Activated naive CD8-positive, alpha-beta T cell (primary cell): Measurements from ENCODE around the gene HECA.

Experiments
- H3K27ac Mint-ChIP-seq: one replicate; pipeline ENCODE4 v1.8.0; 2021; ENCODE audit warnings: mixed read lengths
- H3K27me3 Mint-ChIP-seq: one replicate; pipeline ENCODE4 v1.8.0; 2021; ENCODE audit warnings: mixed read lengths
- H3K36me3 Mint-ChIP-seq: one replicate; pipeline ENCODE4 v1.8.0; 2021; ENCODE audit warnings: mixed read lengths
- H3K4me1 Mint-ChIP-seq: one replicate; pipeline ENCODE4 v1.8.0; 2021; ENCODE audit warnings: low read depth, mixed read lengths
- H3K4me3 Mint-ChIP-seq: one replicate; pipeline ENCODE4 v1.8.0; 2021; ENCODE audit warnings: mild to moderate bottlenecking, mixed read lengths
- H3K9me3 Mint-ChIP-seq: one replicate; pipeline ENCODE4 v1.8.0; 2021; ENCODE audit warnings: low read depth, mixed read lengths

The HECA gene

DNA sequence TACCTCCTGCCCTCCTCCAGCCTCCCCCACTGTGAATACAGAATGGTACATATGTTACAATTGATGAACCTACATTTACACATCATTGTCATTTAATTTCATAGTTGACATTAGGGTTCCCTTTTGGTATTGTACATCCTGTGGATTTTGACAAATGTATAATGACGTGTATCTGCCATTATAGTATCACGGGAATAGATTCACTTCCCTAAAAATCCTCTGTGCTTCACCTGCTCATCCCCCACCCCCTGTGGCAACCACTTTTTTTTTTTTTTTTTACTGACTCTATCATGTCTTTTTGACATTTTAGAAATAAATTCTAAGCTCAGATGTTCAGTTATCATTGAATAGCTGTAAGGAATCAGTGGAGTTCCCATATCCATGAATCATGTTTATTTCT, 30.4 kb downstream of the HECA start:
- peaks cover 91% of the 10 kb centered on the region for H3K4me1 Mint-ChIP-seq
- H3K27me3 Mint-ChIP-seq, result no peaks in the 10 kb centered on the region
- H3K36me3 Mint-ChIP-seq, result peaks cover 21% of the 10 kb centered on the region
- peak overlapping the region; percentile 97 for H3K27ac Mint-ChIP-seq
- H3K9me3 Mint-ChIP-seq, result no peaks in the 10 kb centered on the region
- H3K4me3 Mint-ChIP-seq, result peak overlapping the region; percentile 56

DNA sequence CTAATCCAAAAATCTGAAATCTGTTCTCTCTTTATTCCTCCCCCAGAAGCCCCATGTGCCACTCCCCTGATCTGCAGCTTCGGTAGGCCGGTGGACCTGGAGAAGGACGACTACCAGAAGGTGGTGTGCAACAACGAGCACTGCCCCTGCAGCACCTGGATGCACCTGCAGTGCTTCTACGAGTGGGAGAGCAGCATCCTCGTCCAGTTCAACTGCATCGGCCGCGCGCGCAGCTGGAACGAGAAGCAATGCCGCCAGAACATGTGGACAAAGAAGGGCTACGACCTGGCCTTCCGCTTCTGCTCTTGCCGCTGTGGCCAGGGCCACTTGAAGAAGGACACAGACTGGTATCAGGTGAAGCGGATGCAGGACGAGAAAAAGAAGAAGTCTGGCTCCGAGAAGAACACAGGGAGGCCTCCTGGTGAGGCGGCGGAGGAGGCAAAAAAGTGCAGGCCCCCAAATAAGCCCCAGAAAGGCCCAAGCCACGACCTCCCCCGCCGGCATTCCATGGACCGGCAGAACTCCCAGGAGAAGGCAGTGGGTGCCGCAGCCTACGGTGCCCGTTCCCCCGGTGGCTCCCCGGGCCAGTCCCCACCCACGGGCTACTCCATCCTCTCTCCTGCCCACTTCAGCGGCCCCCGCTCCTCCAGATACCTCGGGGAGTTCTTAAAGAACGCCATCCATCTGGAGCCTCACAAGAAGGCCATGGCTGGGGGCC, 31.5 kb downstream of the HECA start:
- no peaks in the 10 kb centered on the region for H3K27me3 Mint-ChIP-seq
- H3K9me3 Mint-ChIP-seq, result no peaks in the 10 kb centered on the region
- peak overlapping the region; percentile 97 for H3K27ac Mint-ChIP-seq
- H3K4me1 Mint-ChIP-seq, result peaks cover 91% of the 10 kb centered on the region
- peaks cover 22% of the 10 kb centered on the region for H3K36me3 Mint-ChIP-seq
- no peak overlapping the region for H3K4me3 Mint-ChIP-seq

DNA sequence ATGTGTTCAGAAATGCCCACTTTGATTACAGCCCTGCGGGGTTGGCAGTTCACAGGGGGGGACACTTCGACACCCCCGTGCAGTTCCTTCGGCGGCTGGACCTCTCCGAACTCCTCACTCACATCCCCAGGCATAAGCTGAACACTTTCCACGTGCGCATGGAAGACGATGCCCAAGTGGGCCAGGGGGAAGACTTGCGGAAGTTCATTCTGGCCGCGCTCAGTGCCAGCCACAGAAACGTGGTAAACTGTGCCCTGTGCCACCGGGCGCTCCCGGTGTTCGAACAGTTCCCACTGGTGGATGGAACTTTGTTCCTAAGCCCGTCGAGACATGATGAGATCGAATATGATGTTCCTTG, 32.1 kb downstream of the HECA start:
- Mint-ChIP-seq H3K4me1 (peaks cover 89% of the 10 kb centered on the region), H3K4me3 (no peak overlapping the region), H3K27ac (peak overlapping the region; percentile 67), H3K9me3 (no peaks in the 10 kb centered on the region), H3K36me3 (peaks cover 22% of the 10 kb centered on the region), H3K27me3 (no peaks in the 10 kb centered on the region)

DNA sequence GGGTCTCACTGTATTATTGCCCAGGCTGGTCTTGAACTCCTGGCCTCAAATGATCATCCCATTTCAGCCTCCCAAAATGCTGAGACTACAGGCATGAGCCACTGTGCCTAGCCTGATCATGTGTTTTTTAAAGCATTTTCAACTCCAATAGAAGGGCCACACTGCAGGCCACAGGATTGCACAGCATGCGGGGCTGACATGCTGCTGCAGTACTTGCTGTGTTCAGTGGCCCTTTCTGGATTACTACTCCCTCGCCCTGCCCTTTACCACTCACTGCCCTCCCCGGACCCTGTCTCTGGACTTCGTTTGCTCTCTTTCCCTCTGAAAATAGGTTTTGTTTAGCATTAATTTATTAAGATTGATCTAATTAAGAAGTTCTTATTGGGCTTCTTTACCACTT, 37.3 kb downstream of the HECA start:
- H3K36me3 Mint-ChIP-seq, result peaks cover 19% of the 10 kb centered on the region
- H3K4me1 Mint-ChIP-seq, result peaks cover 93% of the 10 kb centered on the region
- no peaks in the 10 kb centered on the region for H3K27me3 Mint-ChIP-seq
- H3K27ac Mint-ChIP-seq, result peak overlapping the region; percentile 95
- no peaks in the 10 kb centered on the region for H3K9me3 Mint-ChIP-seq
- H3K4me3 Mint-ChIP-seq, result peak overlapping the region; percentile 55

DNA sequence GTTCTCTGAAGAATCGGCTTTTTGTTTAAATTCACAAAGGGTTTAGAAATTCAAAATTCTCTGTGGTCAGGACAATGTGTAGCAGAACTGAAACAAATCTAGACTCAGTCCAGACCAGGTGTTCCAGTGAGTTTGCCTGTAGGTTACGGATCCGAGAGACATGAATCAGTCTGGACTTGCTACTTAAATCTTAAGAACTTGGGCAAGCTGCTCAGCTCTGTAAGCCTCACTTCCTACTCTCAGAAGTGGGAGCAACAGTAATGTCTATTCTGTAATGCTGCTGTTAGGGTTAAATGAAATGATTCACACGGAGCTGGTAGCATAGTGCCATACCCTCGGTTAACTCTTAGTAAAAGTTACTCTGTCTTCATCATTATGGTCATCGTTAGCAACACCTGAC, 37.7 kb downstream of the HECA start:
- Mint-ChIP-seq H3K27ac (peak overlapping the region; percentile 95), H3K4me3 (peak overlapping the region; percentile 55), H3K36me3 (peaks cover 18% of the 10 kb centered on the region), H3K27me3 (no peaks in the 10 kb centered on the region), H3K4me1 (peaks cover 93% of the 10 kb centered on the region), H3K9me3 (no peaks in the 10 kb centered on the region)

DNA sequence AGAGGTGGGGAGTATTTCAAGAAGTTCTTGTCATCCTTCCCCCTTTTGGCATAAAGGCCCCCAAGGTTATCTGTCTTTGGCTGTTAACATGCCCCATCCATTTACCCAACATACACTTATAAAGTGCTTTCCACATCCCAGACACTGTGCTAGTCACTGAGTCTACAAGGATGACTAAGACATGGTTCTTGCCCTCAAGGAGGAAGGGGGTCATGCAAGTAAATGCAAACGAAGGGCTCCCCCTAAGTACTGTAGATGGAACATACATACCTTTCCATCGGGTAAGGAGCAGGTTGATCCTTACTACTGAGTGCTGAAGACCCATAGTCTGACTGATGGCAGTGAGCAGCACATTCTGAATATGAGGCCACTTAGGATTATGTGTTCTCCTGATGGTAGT, 38.3 kb downstream of the HECA start:
- Mint-ChIP-seq H3K36me3 (peaks cover 19% of the 10 kb centered on the region), H3K27me3 (no peaks in the 10 kb centered on the region), H3K4me1 (peaks cover 94% of the 10 kb centered on the region), H3K27ac (peak overlapping the region; percentile 95), H3K4me3 (peak overlapping the region; percentile 55), H3K9me3 (no peaks in the 10 kb centered on the region)

DNA sequence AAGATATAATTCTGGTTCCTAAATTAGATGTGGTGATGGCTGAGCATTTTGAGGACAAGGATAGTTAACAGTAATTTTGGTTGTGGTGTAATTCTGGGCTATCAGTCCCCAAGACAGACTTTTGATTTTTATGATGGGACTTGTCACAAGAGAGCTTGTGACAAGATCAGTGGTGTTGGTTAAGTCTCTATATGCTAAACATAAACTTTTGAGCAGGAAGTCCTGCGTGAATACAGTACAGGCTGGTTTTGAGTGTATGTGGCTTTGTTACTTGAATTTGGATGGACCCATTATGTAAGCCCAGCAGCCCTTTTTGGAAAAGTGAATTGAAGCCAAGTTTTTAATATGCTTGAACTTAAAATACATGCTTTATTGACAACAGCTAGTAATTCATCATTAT, 38.9 kb downstream of the HECA start:
- H3K4me1 Mint-ChIP-seq, result peaks cover 94% of the 10 kb centered on the region
- H3K27ac Mint-ChIP-seq, result peak overlapping the region; percentile 95
- no peak overlapping the region for H3K4me3 Mint-ChIP-seq
- H3K9me3 Mint-ChIP-seq, result no peaks in the 10 kb centered on the region
- no peaks in the 10 kb centered on the region for H3K27me3 Mint-ChIP-seq
- peaks cover 21% of the 10 kb centered on the region for H3K36me3 Mint-ChIP-seq

DNA sequence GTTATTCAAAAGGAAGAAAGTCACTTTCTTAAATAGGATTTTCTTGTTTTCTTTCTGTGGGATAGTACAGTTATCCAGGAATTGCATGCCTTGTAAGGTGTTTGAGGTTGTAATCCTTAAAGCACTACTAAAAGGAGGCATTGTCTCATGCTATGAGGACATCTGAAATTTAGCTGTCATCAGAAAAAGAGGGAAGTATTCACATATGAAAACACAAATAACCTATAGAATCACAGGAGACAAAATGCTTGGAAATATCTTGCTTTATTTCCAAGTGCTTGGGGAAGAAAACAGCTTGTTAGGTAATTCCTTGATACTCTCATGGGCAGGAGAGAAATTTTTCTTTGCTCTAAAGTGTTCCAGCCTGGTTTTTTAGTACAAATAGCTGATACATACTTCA, 40.1 kb downstream of the HECA start:
- Mint-ChIP-seq H3K27me3 (no peaks in the 10 kb centered on the region), H3K36me3 (peaks cover 24% of the 10 kb centered on the region), H3K4me1 (peaks cover 92% of the 10 kb centered on the region), H3K9me3 (no peaks in the 10 kb centered on the region), H3K27ac (peak overlapping the region; percentile 92), H3K4me3 (peak overlapping the region; percentile 42)

DNA sequence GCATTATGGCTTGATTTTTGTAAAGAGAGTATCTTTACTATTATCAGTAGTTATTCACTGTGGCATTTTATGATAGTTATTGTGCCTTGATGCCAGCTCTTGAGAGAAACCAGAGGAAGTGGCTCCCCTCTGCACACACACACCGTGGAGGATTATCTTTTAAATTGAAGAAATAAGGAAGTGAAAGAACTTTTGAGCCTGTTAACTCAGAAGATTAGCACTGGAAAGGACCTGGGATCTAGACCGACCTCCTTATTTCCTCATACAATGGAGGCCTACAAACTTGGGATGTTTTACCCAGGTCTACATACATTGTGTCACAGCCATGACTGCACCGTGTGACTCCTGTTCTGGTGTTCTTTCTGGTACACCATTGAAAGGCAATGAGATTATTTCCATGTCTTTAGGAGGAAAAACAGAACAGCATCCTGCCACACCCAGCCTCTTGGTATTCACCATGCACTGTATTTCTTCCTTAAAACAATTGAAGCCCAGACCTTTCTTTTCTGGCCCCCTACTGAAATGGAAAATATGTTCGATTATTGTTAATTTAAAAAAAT, 40.6 kb downstream of the HECA start:
- Mint-ChIP-seq H3K36me3 (peaks cover 25% of the 10 kb centered on the region), H3K4me3 (peak overlapping the region; percentile 75), H3K27me3 (no peaks in the 10 kb centered on the region), H3K9me3 (no peaks in the 10 kb centered on the region), H3K27ac (peak overlapping the region; percentile 92), H3K4me1 (peaks cover 92% of the 10 kb centered on the region)

DNA sequence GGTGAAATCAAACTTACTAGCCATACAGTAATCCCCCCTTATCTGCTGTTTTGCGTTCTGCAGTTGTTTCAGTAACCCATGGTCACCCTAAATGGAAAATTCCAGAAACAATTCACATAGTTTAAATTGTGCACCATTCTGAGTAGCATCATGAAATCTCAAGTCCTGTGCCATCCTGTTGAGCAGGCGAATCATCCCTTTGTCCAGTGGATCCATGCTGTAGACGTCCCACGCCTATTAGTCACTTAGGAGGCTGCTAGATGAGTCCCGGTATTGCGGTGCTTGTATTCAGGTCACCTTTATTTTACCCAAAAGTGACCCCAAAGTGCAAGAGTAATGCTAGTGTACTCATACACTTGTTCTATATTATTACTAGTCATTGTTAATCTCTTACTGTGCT, 46.4 kb downstream of the HECA start:
- Mint-ChIP-seq H3K36me3 (peaks cover 39% of the 10 kb centered on the region), H3K27me3 (no peaks in the 10 kb centered on the region), H3K9me3 (no peaks in the 10 kb centered on the region), H3K4me1 (peaks cover 80% of the 10 kb centered on the region), H3K4me3 (no peak overlapping the region), H3K27ac (peak overlapping the region; percentile 73)

DNA sequence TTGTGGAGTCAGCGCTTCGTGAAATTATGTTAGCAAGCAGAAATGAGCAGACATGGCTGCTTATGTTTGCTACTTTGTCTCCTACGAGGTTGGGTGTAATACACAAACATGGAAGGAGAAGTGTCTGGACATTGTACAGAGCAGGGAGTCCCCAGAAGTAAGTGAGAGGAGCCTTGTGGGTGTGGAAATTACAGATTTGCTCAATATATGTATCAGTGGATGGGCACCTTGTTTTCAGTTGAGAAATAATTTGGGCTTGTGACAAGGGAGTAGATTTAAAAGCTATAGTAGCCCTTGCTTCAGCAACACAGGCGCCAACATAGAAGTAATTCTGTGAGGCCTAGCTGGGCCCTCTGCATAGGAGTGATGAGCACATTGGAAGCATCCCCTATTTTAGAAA, 49.2 kb downstream of the HECA start:
- Mint-ChIP-seq H3K4me1 (peaks cover 66% of the 10 kb centered on the region), H3K4me3 (no peak overlapping the region), H3K27me3 (no peaks in the 10 kb centered on the region), H3K9me3 (peaks cover 4% of the 10 kb centered on the region), H3K36me3 (peaks cover 30% of the 10 kb centered on the region), H3K27ac (peak overlapping the region; percentile 78)

DNA sequence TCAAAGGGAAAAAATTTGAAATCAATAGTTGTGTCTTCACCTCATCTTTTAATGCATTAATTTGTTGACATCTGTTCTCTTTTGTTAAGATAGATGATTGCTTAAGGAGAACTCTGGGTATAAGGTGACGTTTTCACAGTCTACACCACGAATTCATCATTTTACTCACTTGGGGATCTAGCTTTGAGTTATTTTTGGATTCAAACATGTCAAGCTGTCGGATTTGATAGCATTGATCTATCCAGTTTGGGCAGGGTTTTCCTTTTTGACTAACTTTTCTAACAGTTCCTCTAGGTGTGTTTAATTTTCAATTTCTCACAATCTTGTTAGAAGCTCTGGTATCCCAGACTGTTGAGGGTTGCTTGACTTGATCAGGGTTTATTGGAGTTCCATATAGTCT, 49.6 kb downstream of the HECA start:
- Mint-ChIP-seq H3K4me1 (peaks cover 62% of the 10 kb centered on the region), H3K27ac (peak overlapping the region; percentile 78)

DNA sequence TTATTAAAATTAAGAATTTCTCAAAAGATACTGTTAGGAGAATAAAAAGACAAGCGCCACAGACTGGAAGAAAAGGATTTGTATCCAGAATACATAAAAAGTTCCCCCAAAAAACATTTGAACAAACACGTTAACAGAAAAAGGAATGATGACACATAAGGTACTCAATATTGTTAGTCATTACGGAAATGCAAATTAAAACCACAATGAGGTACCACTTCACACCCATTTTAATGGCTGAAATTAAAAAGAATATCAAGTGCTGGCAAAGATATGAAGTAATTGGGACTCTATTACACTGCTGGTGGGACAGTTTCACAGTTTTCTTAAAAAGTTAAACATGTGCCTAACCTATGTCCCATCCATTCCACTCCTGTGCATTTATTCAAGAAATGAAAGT, 51.4 kb downstream of the HECA start:
- Mint-ChIP-seq H3K27ac (peak overlapping the region; percentile 91), H3K36me3 (peaks cover 13% of the 10 kb centered on the region), H3K4me1 (peaks cover 49% of the 10 kb centered on the region), H3K9me3 (peaks cover 4% of the 10 kb centered on the region), H3K27me3 (no peaks in the 10 kb centered on the region), H3K4me3 (peak overlapping the region; percentile 48)

More for the DNA sequence above, 49.6 kb downstream of the HECA start:
- Mint-ChIP-seq H3K36me3 (peaks cover 26% of the 10 kb centered on the region), H3K9me3 (peaks cover 4% of the 10 kb centered on the region), H3K27me3 (no peaks in the 10 kb centered on the region), H3K4me3 (no peak overlapping the region)

DNA sequence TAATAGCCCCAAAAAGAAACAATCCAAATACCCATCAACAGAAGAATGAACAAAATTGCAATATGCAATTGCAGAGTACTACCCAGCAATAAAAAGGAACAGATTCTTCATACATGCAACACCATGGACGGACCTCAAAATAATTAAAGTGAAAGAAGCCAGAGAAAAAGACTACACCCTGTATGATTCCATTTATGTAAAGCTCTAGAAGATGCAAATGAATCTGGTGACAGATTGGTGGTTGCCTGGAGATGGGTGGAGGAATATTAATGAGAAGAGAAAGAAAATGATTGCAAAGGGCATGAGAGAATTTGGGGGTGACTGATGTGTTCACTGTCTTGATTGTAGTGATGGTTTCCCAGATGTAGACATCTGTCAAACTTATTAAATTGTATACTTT, 51.8 kb downstream of the HECA start:
- Mint-ChIP-seq H3K36me3 (peaks cover 12% of the 10 kb centered on the region), H3K27me3 (no peaks in the 10 kb centered on the region), H3K4me1 (peaks cover 47% of the 10 kb centered on the region), H3K4me3 (peak overlapping the region; percentile 48), H3K27ac (peak overlapping the region; percentile 91), H3K9me3 (peaks cover 4% of the 10 kb centered on the region)

DNA sequence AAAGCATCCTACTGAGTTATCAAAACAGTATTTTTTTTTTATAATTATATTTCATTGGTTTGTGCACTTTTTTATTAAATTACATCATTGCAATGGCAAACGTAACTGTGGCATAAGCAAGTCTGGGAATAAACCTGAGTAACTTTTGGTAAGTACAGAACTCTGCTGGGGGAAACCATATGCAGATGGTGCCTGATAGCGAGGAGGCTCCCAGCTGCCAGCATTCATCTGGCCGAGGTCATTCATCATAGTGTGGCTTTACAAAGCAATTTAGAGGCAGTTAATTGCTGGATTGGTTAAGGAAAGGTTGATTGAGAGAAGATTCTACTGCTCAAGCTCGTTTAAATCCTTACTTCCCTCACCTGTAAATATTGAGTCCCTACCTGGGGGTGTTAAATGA, 52.6 kb downstream of the HECA start:
- Mint-ChIP-seq H3K4me1 (peaks cover 43% of the 10 kb centered on the region), H3K27me3 (no peaks in the 10 kb centered on the region), H3K4me3 (no peak overlapping the region), H3K27ac (no peak overlapping the region), H3K9me3 (peaks cover 4% of the 10 kb centered on the region), H3K36me3 (peaks cover 8% of the 10 kb centered on the region)

DNA sequence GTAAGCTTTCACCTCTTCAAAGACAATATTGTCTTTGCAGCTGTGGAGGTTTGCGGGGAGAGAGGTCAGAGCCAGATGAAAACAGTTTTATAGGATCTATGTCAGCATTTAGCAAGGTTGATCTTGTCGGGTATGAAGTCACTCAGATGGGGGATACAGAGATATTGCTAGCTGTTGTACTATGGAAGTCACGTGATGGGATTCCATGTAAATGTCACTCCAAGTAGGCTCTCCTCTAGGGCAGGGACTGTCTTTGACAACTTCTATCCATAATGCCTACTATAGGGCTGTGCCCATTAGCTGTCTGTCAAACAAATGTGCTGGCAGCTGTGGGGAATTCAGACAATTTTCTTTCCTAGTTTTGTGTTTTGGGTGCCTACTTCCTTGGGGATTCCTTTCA, 54.8 kb downstream of the HECA start:
- H3K27ac Mint-ChIP-seq, result peak overlapping the region; percentile 0
- peaks cover 31% of the 10 kb centered on the region for H3K4me1 Mint-ChIP-seq
- peaks cover 8% of the 10 kb centered on the region for H3K36me3 Mint-ChIP-seq
- H3K27me3 Mint-ChIP-seq, result no peaks in the 10 kb centered on the region
- peaks cover 4% of the 10 kb centered on the region for H3K9me3 Mint-ChIP-seq
- H3K4me3 Mint-ChIP-seq, result no peak overlapping the region
